ENCODE measurements around the gene RALGPS1.

GRCh38 chr9:127223810-127224177, 309.2 kb downstream of the RALGPS1 start:
- TF ChIP-seq CTCF (IDR thresholded peaks at IDR 0.05; ENCODE audit: poor library complexity): no peak
- TF ChIP-seq EZH2phosphoT487 (IDR thresholded peaks at IDR 0.05; ENCODE audit: low read depth, severe bottlenecking, unreplicated experiment): no peak
- TF ChIP-seq EZH2 (IDR thresholded peaks at IDR 0.05; ENCODE audit: borderline replicate concordance): no peak
